Heart right ventricle (tissue), 16 donors: Measurements from ENCODE around the gene RAB27B. TPM values are rescaled to one million over a fixed set of nuclear protein-coding genes. Genes with fewer than 3 reads are reported as not detected.
"Not testable (repeated sequence)": the region's sequence is repeated elsewhere in the genome, so short reads cannot be mapped to it uniquely, and the experiment has no call there.

Experiments used
- ATAC-seq, 8 donors: fragments of 200-7000 bp; cut with Tn5 transposase; one replicate each; pipeline ENCODE4 v1.9.1; 2020; ENCODE audit warnings: mild to moderate bottlenecking in 8 of 8, moderate library complexity in 8 of 8, moderate number of reproducible peaks in 1 of 8
- DNase-seq, 2 donors: peaks; one replicate each; pipeline ENCODE4 v3.0.0-alpha.2; 2020
- H3K27ac ChIP-seq, 10 donors: fragments of 200-600 bp; sonication (generic) in 2 of 10; one replicate each; pipeline versions ENCODE4 v1.5.0 to v1.8.0; 2020 to 2022; ENCODE audit warnings: mild to moderate bottlenecking in 3 of 10
- H3K27me3 ChIP-seq, 7 donors: fragments of 200-600 bp; one replicate each; pipeline ENCODE4 v1.8.0; 2021 to 2022; ENCODE audit warnings: mild to moderate bottlenecking in 2 of 7
- H3K36me3 ChIP-seq, 9 donors: fragments of 200-600 bp; sonication (generic) in 1 of 9; one replicate each; pipeline versions ENCODE4 v1.5.0 to v1.8.0; 2020 to 2022; ENCODE audit warnings: mild to moderate bottlenecking in 2 of 9
- H3K4me1 ChIP-seq, 9 donors: fragments of 200-600 bp; sonication (generic) in 1 of 9; one replicate each; pipeline versions ENCODE4 v1.5.0 to v1.8.0; 2020 to 2022; ENCODE audit warnings: mild to moderate bottlenecking in 4 of 9
- H3K4me3 ChIP-seq, 10 donors: fragments of 200-600 bp; sonication (generic) in 2 of 10; one replicate each; pipeline versions ENCODE4 v1.5.0 to v1.8.0; 2020 to 2022; ENCODE audit warnings: mild to moderate bottlenecking in 7 of 10, moderate library complexity in 2 of 10
- H3K9me3 ChIP-seq, 11 donors: fragments of 200-600 bp in 10 of 11; sonication (generic) in 2 of 11; one replicate each; pipeline versions ENCODE4 v1.5.0 to v1.8.0; 2013 to 2022; ENCODE audit warnings: mild to moderate bottlenecking in 2 of 11, control low read depth in 1 of 11, moderate library complexity in 1 of 11
- CTCF ChIP-seq, 9 donors: fragments of 200-600 bp; sonication (generic) in 2 of 9; IDR thresholded peaks; one replicate each; pipeline versions ENCODE4 v1.5.0 to v1.8.0; 2021 to 2022; ENCODE audit warnings: antibody characterized with exemption in 9 of 9, mild to moderate bottlenecking in 5 of 9, moderate library complexity in 1 of 9
- WGBS, 2 donors: extraction: QIAGEN DNeasy Blood & Tissue Kit; methylation state at CpG; one replicate each; pipeline ENCODE4 v1.1.7; 2013; ENCODE audit warnings: inconsistent platforms in 1 of 2; 5-methylcytosine and 5-hydroxymethylcytosine counted together
- intact Hi-C, 10 donors: fragments of 100-400 bp; cut with DNase I; formaldehyde crosslinking; loops; one replicate each; pipeline versions ENCODE4 v1.11.1 to v1.14.2; 2022
- polyA plus RNA-seq, 2 donors: library from polyadenylated mRNA; stranded (reverse); fragments of 200-250 nt; gene quantifications; one replicate each; pipeline ENCODE4 v1.2.3, GENCODE V29; 2013
- total RNA-seq, 10 donors: library from RNA; stranded (reverse); fragmentation: NEBNext Ultra II Directional in 3 of 10; extraction: Animal tissue kit (Norgen Biotek cat#: 25700) in 3 of 10; gene quantifications; one replicate each; pipeline versions ENCODE4 v1.2.1 to v1.2.4, GENCODE V29; 2021 to 2023
- donor health status: Arrhythmogenic right ventricular cardiomyopathy.
- donor health status: ischemic (EF 13 %, LVEDD 7.1; RV severe dilation, severe dysfunction).
- donor health status: healthy with polysubstance abuse.
- donor health status: DM: no; HTN: yes; CAD: no.
- donor health status: DM: no; HTN: no; CAD: no.
- donor health status: ischemic (EF 25% LVEDD 6.9; RV normal size, moderate dysfunction).
- donor health status: ischemic (EF 25% LVEDD 5.7; RV mildly dilated, moderate dysfunction).
- donor health status: healthy.
- donor health status: DM: yes; HTN: yes; CAD: no.
- donor health status: Ischemic cardiomyopathy.
- donor health status: ischemic (EF 35%, LVEDD 5.7; RV mildly dilated, moderate dysfunction).
- donor health status: nonischemic (EF 11% LVEDD 7.7; RV severe dilation, severe dysfunction).
- donor health status: DM: yes; HTN: yes; CAD: no.
- donor health status: PGD.
- donor health status: ischemic (EF 29% LVEDD 5.4; RV normal size, mild dysfunction).
- donor health status: nonischemic (EF 23%, LVEDD 6.1; RV moderate dilation, normal function).

Gene RAB27B
- total and polyA plus RNA-seq, 12 donors = 0.02 to 0.86 (median 0.07) TPM; not detected in 2

DNA sequence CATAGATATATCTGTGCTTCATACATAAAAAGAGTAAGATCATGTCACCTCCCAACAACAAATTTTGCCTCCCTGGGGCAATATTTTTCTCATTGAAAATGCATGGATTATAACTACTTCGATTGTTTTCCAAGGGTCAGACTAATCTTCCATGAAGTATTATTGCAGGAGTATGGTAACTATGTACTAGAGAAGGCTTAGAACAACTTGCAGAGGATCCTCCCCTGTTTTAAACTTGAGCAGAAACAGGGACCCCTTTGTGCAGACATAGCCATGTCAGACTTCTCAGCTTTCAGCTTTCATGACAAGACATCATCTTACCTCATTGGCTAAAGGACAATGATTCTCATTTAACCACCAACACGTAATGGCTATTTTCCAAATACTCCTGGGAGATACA lies 13.2 kb upstream of the RAB27B start:
- ATAC-seq (no peak), DNase-seq (no peak)
- H3K36me3 ChIP-seq = no peaks in the 10 kb centered on the region
- intact Hi-C loops = no loop called here
- H3K9me3 ChIP-seq = no peaks in the 10 kb centered on the region
- H3K4me1 ChIP-seq = no peaks in the 10 kb centered on the region
- H3K4me3 ChIP-seq = no peak overlapping the region
- H3K27me3 ChIP-seq = no peaks in the 10 kb centered on the region
- no peak for TF ChIP-seq CTCF (IDR thresholded peaks at IDR 0.05)
- WGBS, 2 donors = 76 to 80% methylated on average over 2 of the region's 2 CpGs
- H3K27ac ChIP-seq = no peak overlapping the region

GRCh38 chr18:54820785-54821275 lies 7.4 kb upstream of the RAB27B start:
- H3K4me1 ChIP-seq, intact Hi-C loops, H3K27me3 ChIP-seq, H3K4me3 ChIP-seq, H3K36me3 ChIP-seq, H3K9me3 ChIP-seq, H3K27ac ChIP-seq, DNase-seq, ATAC-seq: not testable (repeated sequence)
- WGBS, 2 donors = 71 to 80% methylated on average over 2 of the region's 2 CpGs

DNA sequence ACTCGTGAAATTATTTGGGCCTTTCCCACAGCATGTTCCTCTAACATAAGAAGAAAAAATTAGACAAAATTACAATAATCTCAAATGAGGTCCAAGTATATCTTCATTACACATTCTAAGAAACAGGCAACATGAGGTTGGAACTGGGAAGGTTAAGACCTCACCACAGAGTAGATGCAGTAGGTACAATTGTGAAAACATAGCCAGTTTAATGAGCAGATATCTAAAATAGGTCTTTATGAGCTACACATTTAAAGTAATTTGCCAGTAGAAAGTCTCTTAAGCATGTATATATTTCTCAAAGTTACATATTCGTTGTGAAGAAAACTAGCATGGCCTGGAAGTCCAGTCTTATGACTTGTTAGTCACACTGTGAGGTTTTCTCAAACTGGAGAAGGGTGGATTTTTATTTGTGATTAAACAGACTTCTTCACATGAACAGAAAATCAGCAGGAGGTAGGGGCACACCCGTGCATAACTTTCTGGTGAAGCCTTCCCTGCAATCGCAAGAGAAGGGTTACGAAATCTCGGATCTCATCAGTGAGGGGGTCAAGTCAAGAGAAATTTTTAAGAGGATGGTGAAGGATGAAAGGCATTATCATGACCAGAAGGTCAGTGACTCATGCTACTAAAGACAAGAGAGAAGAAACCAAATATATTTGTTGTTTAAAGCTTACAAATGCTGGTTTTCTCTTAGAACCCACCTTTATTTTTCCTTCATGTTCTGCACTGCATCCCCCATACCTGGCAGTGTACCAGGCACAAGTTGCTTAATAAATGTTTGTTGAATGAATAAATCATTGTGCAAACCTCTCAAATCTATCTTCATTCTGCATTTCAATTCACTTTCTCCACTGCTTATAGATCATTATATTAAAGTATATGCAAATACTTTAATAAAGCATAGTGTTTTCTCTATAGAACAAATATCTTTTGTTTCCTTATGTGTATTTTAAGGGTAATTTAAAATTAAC lies 5.1 kb upstream of the RAB27B start:
- peaks cover 0 to 5% (median 0%) of the 10 kb centered on the region in 7 donors for H3K27me3 ChIP-seq
- intact Hi-C loops = no loop called here
- no peak overlapping the region for H3K27ac ChIP-seq
- no peak for DNase-seq
- TF ChIP-seq CTCF (IDR thresholded peaks at IDR 0.05) = no peak
- WGBS, 2 donors = 78 to 90% methylated on average over 6 of the region's 6 CpGs
- no peak overlapping the region for H3K4me3 ChIP-seq
- ATAC-seq = no peak
- H3K36me3 ChIP-seq = no peaks in the 10 kb centered on the region
- no peaks in the 10 kb centered on the region for H3K9me3 ChIP-seq
- H3K4me1 ChIP-seq = peaks cover 0 to 6% (median 3%) of the 10 kb centered on the region in 9 donors

DNA sequence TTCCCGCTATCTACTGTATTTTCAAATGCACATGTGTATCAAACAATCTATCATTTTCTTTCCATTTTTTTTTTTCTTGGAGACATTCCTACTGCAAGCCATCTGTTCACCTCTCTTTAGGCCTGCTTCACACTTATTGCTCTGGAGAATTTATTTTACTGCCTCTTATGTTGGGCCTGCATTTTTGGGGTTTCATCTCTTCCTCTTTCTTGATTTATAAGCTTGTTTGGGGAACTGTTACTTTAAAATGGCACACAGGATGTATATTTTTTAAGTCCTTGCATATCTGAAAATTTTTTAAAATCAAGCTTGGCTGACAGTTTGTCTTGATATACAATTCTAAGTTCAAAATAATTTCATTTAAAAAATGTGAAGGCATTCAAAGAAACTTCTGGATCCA lies 3.5 kb upstream of the RAB27B start:
- Histone ChIP-seq H3K4me1 (peaks cover 0 to 18% (median 8%) of the 10 kb centered on the region in 9 donors), H3K36me3 (no peaks in the 10 kb centered on the region), H3K27ac (no peak overlapping the region), H3K9me3 (no peaks in the 10 kb centered on the region), H3K4me3 (no peak overlapping the region), H3K27me3 (peaks cover 0 to 7% (median 0%) of the 10 kb centered on the region in 7 donors)
- intact Hi-C loops = no loop called here
- DNase-seq = no peak
- WGBS, 2 donors = 92 to 95% methylated on average over 1 of the region's 1 CpG
- ATAC-seq = no peak
- no peak for TF ChIP-seq CTCF (IDR thresholded peaks at IDR 0.05)
